Measurements from ENCODE around the gene FARP2.

Gene FARP2

DNA sequence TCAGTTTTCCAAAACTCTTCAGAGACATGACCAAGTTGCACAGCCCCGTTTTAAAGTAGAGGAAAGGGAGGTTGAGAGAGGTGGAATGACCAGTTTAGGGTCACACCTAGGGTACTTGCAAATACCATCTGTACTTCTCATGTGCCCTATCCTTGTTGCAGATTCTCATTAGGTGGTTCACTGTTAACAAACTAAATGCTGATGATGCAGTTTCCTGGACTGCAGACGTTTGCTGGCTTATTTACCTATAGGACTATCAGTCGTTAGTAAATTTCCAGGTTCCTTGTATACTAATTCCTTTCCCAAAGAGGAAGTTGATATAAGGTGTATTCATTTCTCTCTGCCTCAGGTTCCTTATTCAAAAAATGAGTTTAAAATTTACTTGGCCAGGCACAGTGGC is 1.4 kb downstream of the FARP2 start:
- H3K4me3 ChIP-seq (ENCODE audit: low read depth, low read length) = peak overlapping the region; percentile 86
- TF ChIP-seq, protein P1, sequence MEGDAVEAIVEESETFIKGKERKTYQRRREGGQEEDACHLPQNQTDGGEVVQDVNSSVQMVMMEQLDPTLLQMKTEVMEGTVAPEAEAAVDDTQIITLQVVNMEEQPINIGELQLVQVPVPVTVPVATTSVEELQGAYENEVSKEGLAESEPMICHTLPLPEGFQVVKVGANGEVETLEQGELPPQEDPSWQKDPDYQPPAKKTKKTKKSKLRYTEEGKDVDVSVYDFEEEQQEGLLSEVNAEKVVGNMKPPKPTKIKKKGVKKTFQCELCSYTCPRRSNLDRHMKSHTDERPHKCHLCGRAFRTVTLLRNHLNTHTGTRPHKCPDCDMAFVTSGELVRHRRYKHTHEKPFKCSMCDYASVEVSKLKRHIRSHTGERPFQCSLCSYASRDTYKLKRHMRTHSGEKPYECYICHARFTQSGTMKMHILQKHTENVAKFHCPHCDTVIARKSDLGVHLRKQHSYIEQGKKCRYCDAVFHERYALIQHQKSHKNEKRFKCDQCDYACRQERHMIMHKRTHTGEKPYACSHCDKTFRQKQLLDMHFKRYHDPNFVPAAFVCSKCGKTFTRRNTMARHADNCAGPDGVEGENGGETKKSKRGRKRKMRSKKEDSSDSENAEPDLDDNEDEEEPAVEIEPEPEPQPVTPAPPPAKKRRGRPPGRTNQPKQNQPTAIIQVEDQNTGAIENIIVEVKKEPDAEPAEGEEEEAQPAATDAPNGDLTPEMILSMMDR (IDR thresholded peaks at IDR 0.05; ENCODE audit: low read depth, low read length) = no peak

DNA sequence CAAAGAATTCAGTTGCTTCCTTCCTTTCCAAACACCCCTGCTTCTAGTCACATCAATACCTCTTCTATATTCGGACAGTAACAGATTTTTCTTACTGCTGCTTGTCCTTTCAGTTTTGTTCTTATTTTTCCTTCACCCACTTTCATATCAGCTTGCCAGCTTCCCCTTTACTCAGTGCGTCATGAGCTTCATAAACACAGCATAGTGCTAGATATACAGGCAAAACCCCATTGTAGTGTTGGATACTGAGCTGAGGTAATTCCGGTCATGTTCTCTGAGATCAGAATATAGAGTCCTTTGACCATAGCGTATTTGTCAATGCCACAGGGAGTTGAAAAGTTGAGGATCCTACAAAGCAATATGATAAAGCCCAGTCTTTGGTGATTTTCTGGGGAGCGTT is 2.4 kb downstream of the FARP2 start:
- TF ChIP-seq, protein P1 (IDR thresholded peaks at IDR 0.05; ENCODE audit: low read depth, low read length) = no peak
- no peak overlapping the region for H3K4me3 ChIP-seq (ENCODE audit: low read depth, low read length)

DNA sequence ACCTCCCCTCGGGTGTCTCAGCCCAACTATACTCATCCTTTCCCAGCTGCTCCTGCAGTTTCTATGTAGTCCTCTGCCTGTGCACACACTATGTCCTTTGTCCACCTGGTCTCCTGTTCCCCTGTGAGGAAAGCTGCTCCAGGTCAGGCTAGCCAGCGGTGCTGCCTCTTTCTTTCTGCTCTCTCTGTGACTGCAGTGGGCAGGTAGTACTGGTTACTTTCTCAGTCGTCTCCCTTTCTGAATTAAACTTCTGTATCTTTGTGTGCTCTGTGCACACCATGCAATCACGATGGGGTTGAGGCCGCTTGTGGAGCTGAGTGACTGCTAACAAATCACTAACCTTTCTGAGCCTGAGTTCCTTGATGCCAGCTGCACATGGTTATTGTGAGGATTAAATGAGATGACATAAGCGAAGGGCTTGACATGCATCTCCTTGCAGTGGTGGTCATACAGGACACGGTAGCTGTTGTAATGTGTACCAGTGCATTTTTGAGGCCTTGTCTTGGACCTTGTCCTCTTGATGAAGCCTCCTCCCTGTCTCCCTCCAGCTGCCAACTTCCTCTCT is 3.5 kb downstream of the FARP2 start:
- TF ChIP-seq, protein P1 (IDR thresholded peaks at IDR 0.05; ENCODE audit: low read depth, low read length) = no peak
- no peak overlapping the region for H3K4me3 ChIP-seq (ENCODE audit: low read depth, low read length)

DNA sequence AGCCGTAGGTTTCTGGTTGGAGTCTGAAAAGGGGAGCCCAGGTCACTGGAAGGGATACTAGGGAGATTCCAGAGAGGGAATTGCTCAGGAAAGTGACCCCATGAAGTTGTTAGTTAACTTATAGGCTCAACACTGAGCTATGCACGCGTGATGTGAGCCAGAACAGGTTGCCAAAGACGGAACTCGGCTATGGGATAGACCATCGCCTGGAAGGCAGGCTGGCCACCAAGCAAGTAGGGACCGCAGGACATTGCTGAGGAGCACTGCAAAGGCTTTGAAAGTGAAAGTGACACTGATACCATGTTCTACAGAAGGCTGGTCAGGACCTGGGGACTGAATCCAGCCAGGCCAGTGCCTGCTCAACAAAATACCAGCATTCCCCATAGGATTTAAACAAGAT is 7.3 kb downstream of the FARP2 start:
- TF ChIP-seq, protein P1 (IDR thresholded peaks at IDR 0.05; ENCODE audit: low read depth, low read length) = no peak
- H3K4me3 ChIP-seq (ENCODE audit: low read depth, low read length) = no peak overlapping the region

DNA sequence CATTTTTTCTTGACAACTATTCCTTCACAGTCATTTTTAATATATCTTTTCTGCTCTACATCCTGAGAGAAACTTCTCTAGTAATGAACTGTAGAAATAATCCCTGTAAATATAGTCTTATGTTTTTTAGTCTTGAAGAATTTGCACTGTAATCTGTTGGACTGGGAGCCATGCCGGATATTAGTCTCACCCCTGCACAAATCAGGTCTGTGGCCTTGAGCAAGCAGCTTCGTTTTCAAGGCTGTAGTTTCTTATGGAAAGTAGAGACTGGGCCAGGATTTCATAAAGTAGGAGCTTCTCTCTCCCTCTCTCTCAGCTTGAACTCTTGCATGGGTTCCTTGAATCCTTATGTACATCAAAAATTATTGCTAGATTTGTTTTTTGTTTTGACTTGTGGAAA is 8.7 kb downstream of the FARP2 start:
- TF ChIP-seq, protein P1 (IDR thresholded peaks at IDR 0.05; ENCODE audit: low read depth, low read length) = no peak

DNA sequence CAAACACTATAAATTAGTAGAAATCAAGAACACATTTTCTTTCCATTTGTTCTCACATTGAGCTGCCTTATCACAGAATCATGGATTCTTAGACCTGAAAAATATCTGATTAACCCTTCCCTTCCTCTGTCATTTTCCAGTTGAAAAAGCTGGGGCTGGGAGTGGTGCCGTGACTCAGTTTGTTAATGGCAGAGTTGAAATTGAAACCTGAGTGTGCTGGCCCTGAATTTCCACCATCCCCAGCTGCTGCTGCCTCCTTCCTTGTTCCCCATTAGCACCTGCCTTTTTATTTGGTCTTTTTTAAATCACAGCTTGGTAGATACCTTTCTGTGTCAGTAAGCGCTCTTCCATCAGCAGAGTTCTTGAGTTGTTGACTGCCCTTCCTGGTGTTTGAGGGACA is 10.6 kb downstream of the FARP2 start:
- no peak overlapping the region for H3K4me3 ChIP-seq (ENCODE audit: low read depth, low read length)
- TF ChIP-seq, protein P1 (IDR thresholded peaks at IDR 0.05; ENCODE audit: low read depth, low read length) = no peak

More for the DNA sequence above, 8.7 kb downstream of the FARP2 start:
- H3K4me3 ChIP-seq (ENCODE audit: low read depth, low read length) = no peak overlapping the region

DNA sequence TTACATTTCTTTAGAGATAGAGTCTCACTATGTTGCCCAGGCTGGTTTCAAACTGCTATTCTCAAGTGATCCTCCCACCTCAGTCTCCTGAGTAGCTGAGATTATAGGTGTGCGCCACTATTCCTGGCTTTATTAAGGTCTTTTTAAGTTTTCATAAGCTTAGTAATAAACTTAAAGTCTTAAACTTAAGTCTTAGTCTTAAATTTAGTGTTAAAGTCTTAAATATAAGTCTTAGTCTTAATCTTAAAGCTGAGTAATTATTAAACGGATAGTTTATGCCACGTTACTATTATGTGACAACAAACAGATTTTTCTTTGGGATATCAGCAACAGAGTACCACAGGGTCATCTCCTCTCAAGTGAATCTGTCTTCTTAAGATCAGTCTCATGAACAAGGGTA is 12.6 kb downstream of the FARP2 start:
- H3K4me3 ChIP-seq (ENCODE audit: low read depth, low read length) = no peak overlapping the region
- TF ChIP-seq, protein P1 (IDR thresholded peaks at IDR 0.05; ENCODE audit: low read depth, low read length) = no peak

Measured in WI38 (cell line).